DMS 273 treated with DMSO at 0.1 percent for 48 hours (cell line): Measurements from ENCODE around the gene ANKRD16.
"Not testable (repeated sequence)": the region's sequence is repeated elsewhere in the genome, so short reads cannot be mapped to it uniquely, and the experiment has no call there.

Experiments
- DNase-seq: peaks from one replicate; lab custom pipeline; 2025; lab: John Stamatoyannopoulos, UW

The ANKRD16 gene

GRCh38 chr10:5835446-5836095, 54.1 kb downstream of the ANKRD16 start:
- no peak for DNase-seq

- no peak for DNase-seq
These were observed 55.9 kb downstream of the ANKRD16 start for GRCh38 chr10:5833814-5834213.

- DNase-seq = no peak
These were observed 56.7 kb downstream of the ANKRD16 start for GRCh38 chr10:5832946-5833345.

GRCh38 chr10:5831446-5831782, 58.3 kb downstream of the ANKRD16 start:
- DNase-seq = no peak

GRCh38 chr10:5830629-5831445, 58.9 kb downstream of the ANKRD16 start:
- no peak for DNase-seq

GRCh38 chr10:5829267-5829666, 60.4 kb downstream of the ANKRD16 start:
- no peak for DNase-seq

GRCh38 chr10:5828725-5829124, 61.0 kb downstream of the ANKRD16 start:
- no peak for DNase-seq

GRCh38 chr10:5827841-5828240, 61.9 kb downstream of the ANKRD16 start:
- no peak for DNase-seq

GRCh38 chr10:5826511-5826910, 63.2 kb downstream of the ANKRD16 start:
- not testable (repeated sequence) for DNase-seq

- no peak for DNase-seq
These were observed 70.8 kb downstream of the ANKRD16 start for GRCh38 chr10:5818894-5819293.

- DNase-seq = no peak
These were observed 71.7 kb downstream of the ANKRD16 start for GRCh38 chr10:5818048-5818331.

GRCh38 chr10:5817322-5818047, 72.2 kb downstream of the ANKRD16 start:
- DNase-seq = no peak

- DNase-seq = no peak
These were observed 73.5 kb downstream of the ANKRD16 start for GRCh38 chr10:5816170-5816569.

GRCh38 chr10:5814110-5815107, 75.3 kb downstream of the ANKRD16 start:
- no peak for DNase-seq

GRCh38 chr10:5813341-5814109, 76.2 kb downstream of the ANKRD16 start, which contains the start of gene GDI2:
TSS of gene GDI2 (minus strand) at chr10:5813434. CDS start at chr10:5813258, 176 bp downstream.
- peak; percentile 72 for DNase-seq

- DNase-seq = no peak
These were observed 76.7 kb downstream of the ANKRD16 start for GRCh38 chr10:5813091-5813340.

GRCh38 chr10:5812283-5813090, 77.2 kb downstream of the ANKRD16 start:
- no peak for DNase-seq
